GM19463 (cell line): Measurements from ENCODE around the gene RNF7.
A peak's percentile ranks its signal among the peaks of the same experiment; 100 is the strongest.
"Not testable (repeated sequence)": the region's sequence is repeated elsewhere in the genome, so short reads cannot be mapped to it uniquely, and the experiment has no call there.

Source experiments
- ATAC-seq: cut with Tn5 transposase; IDR thresholded peaks from one replicate; pipeline ENCODE4 v1.9.1; 2021; ENCODE audit warnings: mild to moderate bottlenecking, moderate library complexity; ENCODE audit not compliant: unreplicated experiment

RNF7 gene

DNA sequence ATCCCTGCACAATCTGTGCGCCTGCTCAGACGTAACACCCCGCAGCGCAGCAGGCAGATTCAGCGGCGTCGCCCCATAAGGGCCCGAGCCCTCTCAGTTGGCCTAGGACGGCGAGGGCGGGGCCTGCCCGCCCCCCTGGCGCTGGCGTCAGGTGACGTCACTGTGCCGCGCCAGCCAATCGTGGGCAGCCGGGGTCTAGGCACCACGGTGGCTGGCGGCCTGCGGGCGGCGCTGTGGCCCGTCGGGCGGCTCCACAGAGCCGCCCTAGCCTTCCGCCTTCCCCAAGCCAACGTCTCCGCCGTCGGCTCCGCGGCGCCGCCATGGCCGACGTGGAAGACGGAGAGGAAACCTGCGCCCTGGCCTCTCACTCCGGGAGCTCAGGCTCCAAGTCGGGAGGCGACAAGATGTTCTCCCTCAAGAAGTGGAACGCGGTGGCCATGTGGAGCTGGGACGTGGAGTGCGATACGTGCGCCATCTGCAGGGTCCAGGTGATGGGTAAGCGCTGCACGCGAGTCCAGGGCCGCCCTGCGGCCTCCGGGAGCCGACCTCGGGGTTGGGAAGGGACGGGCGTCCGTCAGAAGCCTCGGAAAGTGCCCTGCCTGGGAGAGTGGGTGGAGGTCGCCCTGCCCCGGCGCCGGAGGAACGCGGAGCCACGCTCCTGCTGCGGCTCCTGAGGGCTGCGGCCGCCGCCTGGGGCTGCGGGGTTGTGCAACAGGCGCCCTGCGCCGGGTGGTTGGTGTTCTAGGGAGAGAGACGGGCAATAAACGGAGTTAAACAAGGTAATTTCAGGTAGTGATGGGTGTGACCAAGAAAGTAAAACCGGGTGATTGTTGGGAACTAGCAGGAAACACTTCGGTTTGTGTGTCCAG lies at the start of gene RNF7:
RNF7 (plus strand) TSS at position 277 of the 869 bp plus-strand sequence; CDS start at position 321, 44 bp downstream.
- peak; percentile 90 for ATAC-seq

DNA sequence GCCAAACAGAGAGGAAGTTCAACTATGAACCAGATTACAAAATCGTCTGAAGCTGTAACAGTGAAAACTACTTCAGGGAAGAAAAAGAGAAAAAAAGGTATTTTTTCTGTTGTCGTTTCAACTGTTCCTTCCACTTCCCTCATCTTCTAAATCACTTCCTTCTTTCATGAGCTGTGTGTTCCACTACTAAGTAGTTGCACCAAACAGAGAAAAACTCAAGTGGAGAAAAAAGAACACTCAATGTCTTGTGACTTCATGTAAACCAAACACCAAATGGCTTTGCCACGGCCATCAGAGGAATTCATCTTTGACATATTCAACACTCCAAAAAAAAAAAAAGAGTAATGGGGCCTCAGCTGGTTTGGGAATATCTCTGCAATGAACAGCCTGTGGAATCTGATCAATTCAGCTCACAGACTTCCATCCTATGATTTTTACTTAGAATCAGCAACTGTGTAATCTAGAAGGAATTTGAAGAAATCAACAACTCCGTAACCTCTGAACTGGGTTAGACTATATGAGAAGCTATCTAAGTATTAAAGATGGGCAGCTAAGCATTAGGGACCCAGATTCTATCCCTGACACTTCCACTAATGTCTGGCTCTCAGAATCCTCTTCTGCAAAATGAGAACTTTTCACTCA lies 47.5 kb upstream of the RNF7 start:
- ATAC-seq, result no peak

DNA sequence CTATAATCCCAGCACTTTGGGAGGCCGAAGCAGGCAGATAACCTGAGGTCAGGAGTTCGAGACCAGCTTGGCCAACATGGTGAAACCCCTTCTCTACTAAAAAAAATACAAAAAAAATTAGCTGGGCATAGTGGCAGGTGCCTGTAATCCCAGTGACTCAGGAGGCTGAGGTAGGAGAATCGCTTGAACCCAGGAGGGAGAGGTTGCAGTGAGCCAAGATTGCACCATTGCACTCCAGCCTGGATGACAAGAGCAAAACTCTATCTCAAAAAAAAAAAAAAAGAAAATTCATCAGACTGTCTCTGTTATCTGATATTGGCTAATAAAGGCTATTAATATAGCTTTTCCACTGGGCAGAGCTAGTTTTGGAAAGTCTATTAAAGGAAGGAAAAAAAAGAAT lies 46.6 kb upstream of the RNF7 start:
- not testable (repeated sequence) for ATAC-seq

- ATAC-seq, result not testable (repeated sequence)
Observed at GRCh38 chr3:141692973-141693372, 45.1 kb upstream of the RNF7 start.

DNA sequence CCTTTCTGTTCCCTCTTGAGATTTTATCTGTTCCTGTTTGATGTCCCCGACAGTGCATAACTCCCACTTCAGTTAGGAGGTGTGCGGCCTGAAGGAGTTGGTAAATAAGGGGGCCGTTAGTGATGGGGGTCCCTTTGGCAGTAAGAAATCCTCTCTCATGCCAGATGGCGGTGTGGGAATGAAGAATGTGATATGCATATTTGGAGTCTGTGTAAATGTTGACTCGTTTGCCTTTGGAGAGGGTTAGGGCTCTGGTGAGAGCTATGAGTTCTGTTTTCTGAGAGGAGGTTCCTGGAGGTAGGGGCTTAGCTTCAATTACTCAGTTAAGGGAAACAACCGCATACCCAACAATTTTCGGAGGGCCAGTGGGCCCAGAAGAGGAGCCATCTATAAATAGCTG lies 38.8 kb upstream of the RNF7 start:
- ATAC-seq, result no peak

- ATAC-seq, result no peak
Observed at GRCh38 chr3:141699897-141700296, 38.2 kb upstream of the RNF7 start.

DNA sequence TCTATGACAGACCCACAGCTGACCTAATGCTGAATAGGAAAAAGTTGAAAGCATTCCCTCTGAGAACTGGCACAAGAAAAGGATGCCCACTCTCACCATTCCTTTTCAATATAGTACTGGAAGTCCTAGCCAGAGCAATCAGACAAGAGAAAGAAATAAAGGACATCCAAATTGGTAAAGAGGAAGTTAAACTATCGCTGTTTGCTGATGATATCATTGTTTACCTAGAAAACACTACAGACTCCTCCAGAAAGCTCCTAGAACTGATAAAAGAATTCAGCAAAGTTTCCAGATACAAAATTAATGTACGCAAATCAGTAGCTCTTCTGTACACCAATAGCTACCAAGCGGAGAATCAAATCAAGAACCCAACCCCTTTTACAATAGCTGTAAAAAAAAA lies 34.7 kb upstream of the RNF7 start:
- ATAC-seq, result not testable (repeated sequence)

- ATAC-seq, result no peak
Observed at GRCh38 chr3:141707741-141708203, 30.3 kb upstream of the RNF7 start.

DNA sequence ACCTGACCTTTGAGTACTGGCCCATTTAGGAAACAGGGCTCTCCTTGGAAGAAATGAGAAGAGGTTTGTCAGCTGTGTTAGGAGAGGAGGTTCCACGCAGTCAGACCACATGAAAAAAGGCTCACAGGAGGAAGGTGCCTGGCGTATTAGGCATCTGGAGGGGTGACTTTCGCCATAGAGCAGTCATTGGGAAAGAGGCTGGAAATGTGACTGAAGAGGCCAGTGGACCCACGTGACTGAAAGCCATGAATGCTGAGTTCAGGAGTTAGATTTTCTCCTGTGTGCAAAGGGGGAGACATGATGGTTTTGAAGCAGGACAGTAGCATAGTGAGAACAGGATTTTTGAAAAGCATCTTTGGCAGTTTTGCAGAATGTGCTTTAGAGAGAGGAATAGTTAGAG lies 29.7 kb upstream of the RNF7 start:
- no peak for ATAC-seq

DNA sequence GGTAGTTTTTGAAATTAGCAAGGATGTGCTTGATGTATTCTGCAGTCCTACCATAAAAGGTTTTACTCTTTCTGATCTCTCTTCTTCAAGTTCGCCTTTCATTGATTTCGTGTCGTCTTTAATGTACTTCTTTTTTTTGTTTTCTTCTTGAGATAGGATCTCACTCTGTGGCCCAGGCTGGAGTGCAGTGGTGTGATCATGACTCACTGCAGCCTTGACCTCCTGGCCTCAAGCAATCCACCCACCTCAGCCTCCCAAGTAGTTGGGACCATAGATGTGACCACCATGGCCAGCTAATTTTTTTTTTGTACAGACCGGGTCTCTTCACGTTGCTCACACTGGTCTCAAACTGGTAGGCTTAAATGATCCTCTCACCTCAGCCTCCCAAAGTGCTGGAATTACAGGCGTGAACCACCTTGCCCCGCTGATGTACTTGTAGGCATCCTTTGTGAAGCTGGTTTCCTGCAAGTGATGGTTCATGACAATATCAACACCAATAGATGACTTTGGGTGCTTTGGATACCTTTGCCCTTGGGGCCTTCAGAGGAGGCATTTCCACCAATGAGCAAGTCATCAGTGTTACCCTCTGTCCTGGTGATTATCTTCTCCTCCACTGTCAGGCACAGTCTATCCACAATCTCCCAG lies 28.9 kb upstream of the RNF7 start:
- ATAC-seq, result no peak

- no peak for ATAC-seq
Observed at GRCh38 chr3:141710121-141710520, 28.0 kb upstream of the RNF7 start.

- no peak for ATAC-seq
Observed at GRCh38 chr3:141710888-141711616, 27.0 kb upstream of the RNF7 start.

DNA sequence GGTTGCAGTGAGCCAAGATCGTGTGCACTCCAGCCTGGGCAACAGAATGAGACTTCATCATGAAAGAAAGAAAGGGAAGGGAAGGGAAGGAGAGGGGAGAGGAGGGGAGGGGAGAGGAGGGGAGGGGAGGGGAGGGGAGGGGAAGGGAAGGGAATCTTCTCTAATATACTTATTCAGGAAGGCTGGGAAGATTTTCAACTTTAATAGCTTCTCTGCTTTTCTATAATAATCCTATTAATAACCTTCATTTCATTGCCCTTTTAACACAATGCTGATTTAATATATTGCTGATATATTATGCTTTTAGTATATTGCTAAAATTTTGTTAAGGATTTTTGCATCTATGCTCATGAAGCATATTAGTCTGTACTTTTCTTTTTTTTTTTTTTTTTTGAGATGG lies 23.4 kb upstream of the RNF7 start:
- ATAC-seq, result no peak

DNA sequence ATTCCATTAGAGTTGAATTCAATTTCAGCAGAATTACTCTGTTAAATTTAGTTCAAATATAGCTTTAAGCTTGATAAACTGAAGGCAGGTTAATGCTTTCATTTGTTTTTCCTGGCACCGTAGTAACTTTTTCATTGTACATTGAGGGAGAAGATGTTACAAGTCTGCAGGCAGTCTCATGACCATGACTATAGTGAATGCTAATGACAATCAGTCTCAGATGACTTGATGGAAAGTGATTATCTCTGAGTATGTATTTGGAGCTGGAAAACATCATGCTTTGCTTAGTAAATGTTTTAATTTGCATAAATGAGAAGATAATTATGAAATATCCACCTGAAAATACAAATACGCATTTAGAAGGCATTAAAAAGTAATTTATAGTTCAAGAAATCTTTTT lies 16.0 kb upstream of the RNF7 start:
- no peak for ATAC-seq

DNA sequence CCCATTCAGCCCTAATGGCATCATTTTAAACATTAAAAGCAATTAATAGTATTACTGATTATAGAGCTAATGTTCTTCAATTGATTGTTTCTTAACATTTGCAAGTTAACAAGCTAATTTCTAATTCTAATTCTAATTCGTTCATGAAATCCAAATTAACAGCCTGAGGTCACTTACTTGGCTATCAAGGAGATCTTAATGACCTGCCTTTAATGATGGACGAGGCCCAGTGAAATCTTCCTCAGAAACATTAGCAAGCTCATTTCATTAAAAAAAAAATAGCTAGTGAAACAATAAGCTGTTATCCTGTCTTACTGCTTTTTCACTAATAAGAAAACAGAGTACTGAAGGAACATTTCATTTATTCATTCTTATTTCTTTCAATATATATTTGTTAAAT lies 15.4 kb upstream of the RNF7 start:
- no peak for ATAC-seq

DNA sequence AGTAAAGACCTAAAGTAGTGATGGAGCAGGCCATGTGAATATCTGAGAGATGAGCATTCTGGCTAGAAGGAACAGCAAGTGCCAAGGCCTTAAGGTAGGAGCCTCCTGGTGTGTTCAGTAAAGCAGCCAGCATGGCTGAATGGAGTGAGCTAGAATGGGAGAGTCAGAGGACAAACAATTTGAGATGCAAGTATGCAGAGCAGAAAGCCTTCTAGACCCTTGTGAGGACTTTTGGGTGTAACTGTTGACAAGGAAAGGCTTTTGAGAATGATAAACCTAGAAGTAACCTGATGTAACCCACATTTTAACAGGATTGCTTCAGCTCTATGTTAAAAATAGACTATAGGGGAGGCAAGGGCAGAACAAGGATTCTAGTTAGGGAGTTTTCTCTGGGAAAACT lies 14.8 kb upstream of the RNF7 start:
- ATAC-seq, result no peak

DNA sequence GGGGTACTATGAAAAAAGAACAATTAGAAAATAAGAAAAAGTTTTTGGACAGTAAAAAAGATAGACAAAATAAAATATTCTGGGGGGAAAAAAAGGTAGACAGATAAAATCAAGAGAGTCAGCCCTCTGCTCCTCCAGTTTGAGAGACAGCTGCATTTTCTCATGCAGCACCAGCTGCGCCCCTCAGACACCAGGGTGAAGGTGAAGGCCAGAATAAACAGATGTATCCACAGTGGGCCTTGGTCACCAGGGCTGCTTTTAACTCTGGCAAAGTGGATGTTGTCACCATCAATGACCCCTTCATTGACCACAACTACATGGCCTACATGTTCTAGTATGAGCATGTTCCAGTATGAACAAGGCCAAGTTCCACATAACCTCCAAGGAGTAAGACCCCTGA lies 13.9 kb upstream of the RNF7 start:
- ATAC-seq, result no peak

- no peak for ATAC-seq
Observed at GRCh38 chr3:141725036-141725435, 13.1 kb upstream of the RNF7 start.

GRCh38 chr3:141726483-141726882 lies 11.6 kb upstream of the RNF7 start:
- no peak for ATAC-seq

- ATAC-seq, result no peak
Observed at GRCh38 chr3:141728355-141728892, 9.7 kb upstream of the RNF7 start.

DNA sequence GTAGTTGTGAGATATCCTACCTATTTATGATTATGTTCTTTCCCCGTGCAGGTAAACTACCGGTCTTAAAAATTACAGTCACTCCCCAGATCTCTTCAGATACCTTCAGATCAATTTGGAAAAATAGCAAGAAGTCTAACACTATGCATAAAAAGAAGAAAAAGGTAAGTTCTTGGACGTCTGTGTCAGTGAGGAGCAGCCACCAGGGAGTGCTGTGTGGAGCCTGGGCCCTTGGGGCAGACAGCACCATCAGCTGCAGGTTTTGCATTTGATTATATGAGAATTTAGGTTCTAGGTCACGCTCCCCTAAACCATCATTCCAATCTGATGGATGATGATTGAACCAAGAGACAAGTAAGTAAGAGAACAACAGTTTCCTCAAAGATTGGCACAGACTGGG lies 8.9 kb upstream of the RNF7 start:
- no peak for ATAC-seq
